Erythroblast (primary cell): ENCODE results near the gene RNF182.

Experiments used
- GATA1 ChIP-seq: IDR thresholded peaks from 2 replicates; pipeline ENCODE4 v1.6.1; 2011; ENCODE audit warnings: low read depth, mild to moderate bottlenecking, control low read depth, low read length, moderate library complexity
- POLR2A ChIP-seq: IDR thresholded peaks from 2 replicates; pipeline ENCODE4 v1.6.1; 2011; ENCODE audit warnings: mild to moderate bottlenecking, low read length

DNA sequence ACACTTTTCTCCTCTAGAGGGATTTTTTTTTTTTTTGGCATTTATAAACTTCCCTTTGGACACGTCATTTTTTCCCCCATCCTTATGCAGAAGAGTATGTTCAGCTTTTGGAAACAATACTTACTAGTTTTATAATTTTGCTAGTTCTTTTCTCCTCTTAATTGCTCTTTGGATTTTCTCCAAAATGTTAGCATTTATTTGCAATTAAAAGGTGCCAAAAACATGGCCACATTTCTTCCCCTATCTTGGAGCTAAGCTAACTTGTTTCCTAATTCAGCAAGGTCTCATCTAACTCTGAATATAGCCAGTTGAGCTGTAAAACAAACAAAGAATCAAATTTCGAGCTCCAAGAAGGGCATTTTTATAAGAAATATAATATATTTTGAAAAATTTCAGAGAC lies 39.2 kb upstream of the RNF182 start:
- TF ChIP-seq POLR2A = no peak
- TF ChIP-seq GATA1 = no peak
